ENCODE measurements around the gene SORCS1. TPM values are rescaled to one million over a fixed set of nuclear protein-coding genes. Genes with fewer than 3 reads are reported as not detected.

SORCS1 gene
- total and polyA plus RNA-seq, 5 donors = 1.2 to 4.5 (median 3.0) TPM

DNA sequence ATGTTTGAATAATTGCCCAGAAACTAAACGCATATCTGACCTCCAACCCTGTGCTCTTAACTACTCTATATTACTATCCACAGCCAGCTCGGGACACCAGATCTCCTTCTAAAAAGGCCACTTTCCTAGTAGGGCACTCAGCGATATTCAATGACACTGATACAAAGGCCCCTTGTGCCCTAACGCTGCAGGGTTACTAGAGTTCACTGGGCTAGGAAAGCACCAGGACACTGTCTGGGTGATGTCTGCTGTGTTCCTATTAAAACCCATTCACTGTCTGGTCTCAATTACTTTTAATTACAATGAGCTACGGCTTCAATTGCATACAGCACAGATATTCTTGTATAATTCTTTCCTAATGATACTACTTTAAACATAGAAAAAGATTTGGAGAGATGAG lies 91.7 kb downstream of the SORCS1 start:
- no peak for ATAC-seq
- Histone ChIP-seq H3K27me3 (ENCODE audit: control insufficient read depth, insufficient read depth) (no peaks in the 10 kb centered on the region), H3K9me3 (ENCODE audit: control insufficient read depth, low read length) (no peaks in the 10 kb centered on the region), H3K4me3 (ENCODE audit: low read length) (no peak overlapping the region), H3K4me1 (ENCODE audit: control insufficient read depth, insufficient read depth, low read length) (no peaks in the 10 kb centered on the region), H3K27ac (ENCODE audit: low read length) (no peak overlapping the region)
- intact Hi-C loops (cut with DNase I) = no loop called here
- no peak for DNase-seq
- WGBS = 48% methylated on average over 5 of the region's 5 CpGs

DNA sequence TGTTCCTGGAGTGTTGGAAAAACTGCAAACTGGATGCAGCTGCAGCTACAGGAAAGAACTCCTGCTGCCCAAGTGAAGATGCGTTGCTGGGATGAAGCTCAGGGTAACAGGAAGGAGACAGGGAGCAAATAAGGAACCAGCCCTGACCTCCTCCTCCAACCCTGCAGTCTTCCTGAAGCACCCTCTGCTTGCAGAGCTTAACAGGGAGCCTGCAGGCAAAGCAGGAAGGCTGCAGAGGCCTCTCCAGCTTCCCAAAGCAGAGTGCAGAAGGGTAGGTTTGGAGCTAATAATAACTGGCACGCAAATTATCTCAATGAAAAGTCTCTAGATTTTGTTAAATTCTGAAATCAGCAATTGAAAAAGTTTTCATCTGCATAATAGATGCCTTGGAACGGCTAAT lies 92.5 kb downstream of the SORCS1 start:
- Histone ChIP-seq H3K4me3 (ENCODE audit: low read length) (no peak overlapping the region), H3K27ac (ENCODE audit: low read length) (no peak overlapping the region), H3K9me3 (ENCODE audit: control insufficient read depth, low read length) (no peaks in the 10 kb centered on the region), H3K27me3 (ENCODE audit: control insufficient read depth, insufficient read depth) (no peaks in the 10 kb centered on the region), H3K4me1 (ENCODE audit: control insufficient read depth, insufficient read depth, low read length) (no peaks in the 10 kb centered on the region)
- no peak for ATAC-seq
- WGBS = 70% methylated on average over 3 of the region's 3 CpGs
- intact Hi-C loops (cut with DNase I) = no loop called here
- no peak for DNase-seq

DNA sequence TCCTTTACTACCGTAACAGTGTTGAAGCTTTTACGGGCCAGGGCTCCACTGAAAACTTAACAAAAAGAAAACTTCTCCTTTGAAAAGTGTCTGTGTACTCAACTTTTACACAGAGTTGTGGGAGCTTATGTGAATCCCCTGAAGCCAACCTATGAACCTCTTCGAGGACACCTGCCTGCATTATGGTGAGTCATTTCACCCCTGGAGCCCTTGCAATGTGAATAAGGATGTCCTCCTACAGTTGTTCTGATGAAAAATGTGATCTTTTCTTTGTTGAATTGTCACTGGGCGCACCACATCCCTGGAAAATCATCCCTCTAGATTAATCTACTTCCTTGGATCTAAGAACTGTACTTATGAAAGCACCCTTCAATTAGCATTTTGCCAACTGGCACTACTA lies 93.2 kb downstream of the SORCS1 start:
- intact Hi-C loops (cut with DNase I) = no loop called here
- ATAC-seq (no peak), DNase-seq (no peak)
- Histone ChIP-seq H3K27ac (ENCODE audit: low read length) (no peak overlapping the region), H3K4me3 (ENCODE audit: low read length) (no peak overlapping the region), H3K4me1 (ENCODE audit: control insufficient read depth, insufficient read depth, low read length) (no peaks in the 10 kb centered on the region), H3K9me3 (ENCODE audit: control insufficient read depth, low read length) (no peaks in the 10 kb centered on the region), H3K27me3 (ENCODE audit: control insufficient read depth, insufficient read depth) (no peaks in the 10 kb centered on the region)
- 83% methylated on average over 4 of the region's 4 CpGs for WGBS

DNA sequence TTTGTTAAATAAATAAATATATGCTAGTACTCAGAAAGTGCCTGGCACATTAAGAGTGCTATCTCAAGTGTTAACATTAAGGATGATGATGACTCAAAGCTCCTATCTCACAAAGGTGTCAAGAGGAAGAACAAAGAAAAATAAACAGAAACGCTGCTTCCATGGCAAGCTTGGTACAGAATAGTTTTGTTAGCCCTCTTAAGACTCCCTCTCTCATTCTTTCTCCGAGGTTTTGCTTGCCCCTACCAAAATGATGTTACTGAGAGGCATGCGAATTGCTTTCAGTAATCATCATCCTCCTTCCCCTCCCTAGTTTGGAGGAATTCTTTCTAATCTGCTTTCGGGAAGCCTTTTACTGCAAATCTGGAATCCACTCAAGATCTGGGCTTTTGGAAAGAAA lies 96.7 kb downstream of the SORCS1 start:
- Histone ChIP-seq H3K9me3 (ENCODE audit: control insufficient read depth, low read length) (no peaks in the 10 kb centered on the region), H3K27me3 (ENCODE audit: control insufficient read depth, insufficient read depth) (no peaks in the 10 kb centered on the region), H3K27ac (ENCODE audit: low read length) (no peak overlapping the region), H3K4me1 (ENCODE audit: control insufficient read depth, insufficient read depth, low read length) (no peaks in the 10 kb centered on the region), H3K4me3 (ENCODE audit: low read length) (no peak overlapping the region)
- no peak for DNase-seq
- no peak for ATAC-seq
- intact Hi-C loops (cut with DNase I) = no loop called here
- WGBS = 17% methylated on average over 4 of the region's 4 CpGs

DNA sequence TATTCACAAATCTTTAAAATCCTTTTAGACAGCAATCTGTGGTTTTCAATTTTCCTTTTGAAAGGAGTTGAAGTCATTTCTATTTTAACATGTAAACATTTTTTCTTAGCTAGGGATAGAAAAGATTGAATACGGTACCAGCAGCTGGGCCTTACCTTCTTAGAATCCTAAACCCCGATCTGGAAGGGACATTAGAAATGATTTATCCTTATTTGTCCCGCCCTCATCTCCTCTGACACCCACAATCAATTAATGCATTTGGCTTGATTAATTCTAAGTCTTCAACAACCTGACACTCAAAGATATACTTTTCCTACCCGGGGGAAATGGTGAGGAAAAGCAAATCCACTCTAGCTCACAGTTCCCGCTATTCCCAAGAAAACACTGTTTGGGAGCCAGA lies 100.4 kb downstream of the SORCS1 start:
- no peak overlapping the region for H3K27ac ChIP-seq (ENCODE audit: low read length)
- WGBS = 78% methylated on average over 5 of the region's 5 CpGs
- DNase-seq (no peak), ATAC-seq (no peak)
- H3K9me3 ChIP-seq (ENCODE audit: control insufficient read depth, low read length) = no peaks in the 10 kb centered on the region
- no peaks in the 10 kb centered on the region for H3K4me1 ChIP-seq (ENCODE audit: control insufficient read depth, insufficient read depth, low read length)
- no peaks in the 10 kb centered on the region for H3K27me3 ChIP-seq (ENCODE audit: control insufficient read depth, insufficient read depth)
- intact Hi-C loops (cut with DNase I) = no loop called here
- H3K4me3 ChIP-seq (ENCODE audit: low read length) = no peak overlapping the region

DNA sequence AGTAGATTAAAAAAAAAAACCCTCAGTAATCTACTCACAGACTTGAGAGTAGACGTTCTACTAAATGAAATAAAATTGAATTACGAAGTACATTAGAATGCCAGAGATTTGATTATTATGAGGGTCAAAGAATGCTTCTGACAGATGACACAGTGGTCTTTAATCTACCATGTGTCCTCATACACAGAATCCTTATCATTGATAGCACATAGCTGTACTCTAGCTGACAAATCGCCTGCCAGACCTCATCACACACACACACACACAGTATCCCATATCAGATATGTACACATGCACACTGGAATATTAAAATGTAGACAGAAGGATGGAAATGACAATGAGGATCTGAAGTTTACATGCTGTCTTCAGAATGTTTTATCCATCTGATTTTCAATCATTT lies 104.6 kb downstream of the SORCS1 start:
- H3K4me3 ChIP-seq (ENCODE audit: low read length) = no peak overlapping the region
- no peak overlapping the region for H3K27ac ChIP-seq (ENCODE audit: low read length)
- intact Hi-C loops (cut with DNase I) = no loop called here
- peaks cover 1% of the 10 kb centered on the region for H3K4me1 ChIP-seq (ENCODE audit: control insufficient read depth, insufficient read depth, low read length)
- H3K27me3 ChIP-seq (ENCODE audit: control insufficient read depth, insufficient read depth) = no peaks in the 10 kb centered on the region
- H3K9me3 ChIP-seq (ENCODE audit: control insufficient read depth, low read length) = no peaks in the 10 kb centered on the region
- WGBS = 45% methylated on average over 3 of the region's 3 CpGs
- ATAC-seq (no peak), DNase-seq (no peak)

DNA sequence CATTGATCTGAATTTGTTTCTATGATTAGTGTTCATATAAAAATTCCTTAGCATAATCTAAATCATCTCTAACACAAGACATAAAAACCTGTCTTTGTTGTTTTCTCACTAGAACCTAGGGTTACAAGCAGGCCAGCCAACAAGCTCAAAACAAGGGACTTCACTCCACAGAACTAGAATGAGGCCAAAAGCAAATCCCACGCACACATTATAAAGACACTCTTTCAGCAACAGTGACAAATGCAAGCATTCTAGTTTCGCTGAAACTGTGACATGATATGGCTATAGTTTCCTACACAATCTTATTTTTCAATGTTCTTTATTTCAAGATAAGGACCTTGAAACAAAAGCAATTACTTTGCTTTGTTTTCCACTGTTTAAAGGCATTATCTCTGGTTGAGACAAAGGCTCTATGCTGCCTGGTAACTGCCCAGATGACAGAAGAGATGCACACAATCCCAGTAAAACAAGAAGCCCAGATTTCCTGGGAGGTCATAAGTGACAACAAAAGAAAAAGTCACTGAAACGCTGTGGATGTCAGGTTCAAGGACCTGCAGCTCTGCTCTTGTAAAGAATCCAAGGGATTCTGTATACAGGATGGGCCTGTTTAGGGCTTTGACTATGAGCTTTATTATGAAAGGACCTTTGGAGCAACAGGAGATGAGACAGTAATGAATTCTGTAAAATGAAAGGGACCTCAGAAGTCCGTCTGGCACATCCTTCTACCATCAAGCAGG lies 105.3 kb downstream of the SORCS1 start:
- 45% methylated on average over 4 of the region's 4 CpGs for WGBS
- DNase-seq = no peak
- Histone ChIP-seq H3K4me1 (ENCODE audit: control insufficient read depth, insufficient read depth, low read length) (peaks cover 1% of the 10 kb centered on the region), H3K4me3 (ENCODE audit: low read length) (no peak overlapping the region), H3K27ac (ENCODE audit: low read length) (no peak overlapping the region), H3K27me3 (ENCODE audit: control insufficient read depth, insufficient read depth) (no peaks in the 10 kb centered on the region), H3K9me3 (ENCODE audit: control insufficient read depth, low read length) (no peaks in the 10 kb centered on the region)
- no peak for ATAC-seq
- intact Hi-C loops (cut with DNase I) = no loop called here

DNA sequence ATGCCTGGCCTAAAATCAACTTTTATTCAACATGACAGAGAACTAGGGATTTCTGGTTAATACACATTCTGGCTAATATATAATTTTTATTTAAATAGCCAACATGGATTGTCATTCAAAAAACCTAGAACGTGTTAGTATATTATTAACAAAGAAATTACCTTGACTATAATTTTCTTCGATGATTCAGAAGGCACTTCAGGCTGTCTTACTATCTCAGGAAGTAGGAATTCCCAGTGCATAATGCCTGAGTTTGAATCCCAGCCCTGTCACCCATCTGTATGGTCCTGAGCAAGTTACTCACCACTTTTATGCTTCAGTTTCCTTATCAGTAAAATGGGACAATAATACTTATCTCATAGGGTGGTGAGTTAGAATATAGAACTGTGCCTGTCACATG lies 106.2 kb downstream of the SORCS1 start:
- peaks cover 1% of the 10 kb centered on the region for H3K4me1 ChIP-seq (ENCODE audit: control insufficient read depth, insufficient read depth, low read length)
- no peak overlapping the region for H3K4me3 ChIP-seq (ENCODE audit: low read length)
- ATAC-seq = no peak
- intact Hi-C loops (cut with DNase I) = no loop called here
- 86% methylated on average over 2 of the region's 2 CpGs for WGBS
- no peaks in the 10 kb centered on the region for H3K9me3 ChIP-seq (ENCODE audit: control insufficient read depth, low read length)
- no peak overlapping the region for H3K27ac ChIP-seq (ENCODE audit: low read length)
- H3K27me3 ChIP-seq (ENCODE audit: control insufficient read depth, insufficient read depth) = no peaks in the 10 kb centered on the region
- no peak for DNase-seq

DNA sequence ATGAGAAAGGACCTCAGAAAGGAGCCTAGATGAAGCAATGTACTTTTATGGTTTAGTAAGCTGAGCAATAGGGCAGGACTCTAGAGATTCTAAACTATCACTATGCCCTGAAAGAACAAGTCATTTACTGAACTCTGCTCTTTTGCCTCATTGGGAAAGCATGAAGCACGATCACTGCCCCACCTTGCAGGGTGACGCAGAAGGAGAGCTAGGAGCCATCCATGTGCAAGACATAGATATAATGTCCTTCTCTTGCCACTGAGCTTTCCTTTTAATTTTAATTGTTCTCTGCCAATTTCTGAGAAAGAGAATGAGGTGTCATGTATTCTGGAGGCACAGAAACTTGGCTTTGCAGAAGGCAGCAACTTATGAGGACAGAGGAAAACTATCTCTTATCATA lies 108.3 kb downstream of the SORCS1 start:
- Histone ChIP-seq H3K4me3 (ENCODE audit: low read length) (no peak overlapping the region), H3K4me1 (ENCODE audit: control insufficient read depth, insufficient read depth, low read length) (peaks cover 1% of the 10 kb centered on the region), H3K27me3 (ENCODE audit: control insufficient read depth, insufficient read depth) (no peaks in the 10 kb centered on the region), H3K9me3 (ENCODE audit: control insufficient read depth, low read length) (no peaks in the 10 kb centered on the region), H3K27ac (ENCODE audit: low read length) (no peak overlapping the region)
- intact Hi-C loops (cut with DNase I) = no loop called here
- DNase-seq (peak; percentile 36 to 71 (median 66)), ATAC-seq (peak; percentile 85 to 93)
- WGBS = 41% methylated on average over 2 of the region's 2 CpGs

DNA sequence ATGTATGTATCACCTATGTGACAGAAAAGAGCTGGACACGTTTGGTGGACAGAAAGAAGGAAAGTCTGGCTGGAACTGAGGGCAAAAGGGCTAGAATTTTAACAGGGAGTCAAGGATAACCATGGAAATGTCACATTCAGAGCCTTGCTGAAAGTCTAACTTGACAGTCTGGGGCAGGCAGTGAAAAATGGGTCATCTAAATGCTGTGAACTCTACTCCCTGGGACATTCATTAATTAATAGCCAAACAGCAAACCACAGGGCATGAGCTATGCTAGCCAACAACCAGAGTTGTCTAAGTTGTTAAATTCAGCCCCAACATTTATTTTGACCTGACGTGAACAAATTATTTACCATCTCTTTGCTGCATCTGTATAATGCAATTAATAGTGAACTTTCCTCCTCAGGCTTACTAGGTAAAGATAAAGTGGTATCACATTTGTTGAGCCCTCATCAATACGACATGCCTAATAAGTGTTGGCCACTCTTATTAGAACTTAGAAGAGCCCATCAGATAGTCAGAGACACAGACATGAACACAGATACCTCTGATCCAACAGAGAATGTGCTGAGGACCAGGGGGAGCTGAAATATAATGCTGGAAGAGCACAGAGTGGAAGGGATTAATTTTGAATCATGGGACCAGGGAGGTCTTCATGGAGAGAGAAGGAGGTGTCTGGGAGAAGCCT lies 109.9 kb downstream of the SORCS1 start:
- intact Hi-C loops (cut with DNase I) = no loop called here
- H3K9me3 ChIP-seq (ENCODE audit: control insufficient read depth, low read length) = no peaks in the 10 kb centered on the region
- H3K27ac ChIP-seq (ENCODE audit: low read length) = no peak overlapping the region
- DNase-seq = no peak
- no peak for ATAC-seq
- no peak overlapping the region for H3K4me3 ChIP-seq (ENCODE audit: low read length)
- H3K27me3 ChIP-seq (ENCODE audit: control insufficient read depth, insufficient read depth) = no peaks in the 10 kb centered on the region
- peaks cover 1% of the 10 kb centered on the region for H3K4me1 ChIP-seq (ENCODE audit: control insufficient read depth, insufficient read depth, low read length)
- 69% methylated on average over 3 of the region's 3 CpGs for WGBS

DNA sequence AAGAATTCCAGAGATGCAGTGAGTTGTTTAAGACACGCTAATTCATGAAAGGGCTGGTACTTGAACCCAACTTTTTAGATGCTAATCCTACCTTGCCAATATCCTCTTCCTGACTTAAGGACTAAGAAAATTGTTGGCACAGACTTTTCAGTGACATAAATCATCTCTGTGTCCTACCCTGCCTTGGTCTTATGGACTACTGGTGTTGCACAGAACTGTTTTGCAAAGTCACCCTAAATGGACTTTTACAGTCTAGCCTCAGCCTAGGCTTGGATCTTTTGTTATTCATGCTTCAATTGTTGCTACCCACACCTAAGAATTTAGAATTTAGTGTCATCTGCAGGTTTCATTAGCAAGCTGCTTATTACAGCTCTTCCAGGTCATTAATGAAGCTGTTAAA lies 112.7 kb downstream of the SORCS1 start:
- no peak for ATAC-seq
- intact Hi-C loops (cut with DNase I) = no loop called here
- Histone ChIP-seq H3K27ac (ENCODE audit: low read length) (no peak overlapping the region), H3K4me1 (ENCODE audit: control insufficient read depth, insufficient read depth, low read length) (peaks cover under 1% of the 10 kb centered on the region), H3K9me3 (ENCODE audit: control insufficient read depth, low read length) (no peaks in the 10 kb centered on the region), H3K4me3 (ENCODE audit: low read length) (no peak overlapping the region), H3K27me3 (ENCODE audit: control insufficient read depth, insufficient read depth) (no peaks in the 10 kb centered on the region)
- WGBS = 83% methylated on average over 1 of the region's 1 CpG
- no peak for DNase-seq
